Activated naive CD4-positive, alpha-beta T cell treated with anti-CD3 and anti-CD28 coated beads for 36 hours (primary cell): ENCODE measurements around the gene RIT2. TPM values are rescaled to one million over a fixed set of nuclear protein-coding genes. Genes with fewer than 3 reads are reported as not detected.

Experiments used
- CTCF ChIA-PET: fragments of 350-600 bp; sonication (Branson Sonifier 250); formaldehyde crosslinking; loops from one replicate; lab custom pipeline; 2021; ENCODE audit warnings: antibody characterized with exemption; lab: Charles Lee
- DNase-seq: peaks from one replicate; pipeline ENCODE4 v3.0.0-alpha.2; 2020
- H3K27ac Mint-ChIP-seq: one replicate; pipeline ENCODE4 v1.8.0; 2021; ENCODE audit warnings: mild to moderate bottlenecking, mixed read lengths
- H3K27me3 Mint-ChIP-seq: one replicate; pipeline ENCODE4 v1.8.0; 2021; ENCODE audit warnings: low read depth, mixed read lengths
- H3K36me3 Mint-ChIP-seq: one replicate; pipeline ENCODE4 v1.8.0; 2021; ENCODE audit warnings: low read depth, mixed read lengths
- H3K4me1 Mint-ChIP-seq: one replicate; pipeline ENCODE4 v1.8.0; 2021; ENCODE audit warnings: low read depth, mixed read lengths
- H3K4me3 Mint-ChIP-seq: one replicate; pipeline ENCODE4 v1.8.0; 2021; ENCODE audit warnings: mild to moderate bottlenecking, moderate library complexity, mixed read lengths
- H3K9me3 Mint-ChIP-seq: one replicate; pipeline ENCODE4 v1.8.0; 2021; ENCODE audit warnings: mixed read lengths
- intact Hi-C: fragments of 100-400 bp; cut with micrococcal nuclease; formaldehyde crosslinking; loops from one replicate; pipeline ENCODE4 v1.15.1; 2023
- total RNA-seq, 2 experiments: library from RNA; stranded (reverse); gene quantifications; one replicate each; pipeline ENCODE4 v1.2.3, GENCODE V29; 2021

The RIT2 gene
- not detected for total RNA-seq

- Mint-ChIP-seq H3K27me3 (no peaks in the 10 kb centered on the region), H3K4me3 (no peak within 1 kb of the TSS), H3K4me1 (no peaks in the 10 kb centered on the region), H3K27ac (no peak within 1 kb of the TSS), H3K9me3 (peaks cover 3% of the 10 kb centered on the region), H3K36me3 (no peaks in the 10 kb centered on the region)
- intact Hi-C loops = no loop called here
- DNase-seq = no peak
- CTCF ChIA-PET = no interaction called here
Observed at GRCh38 chr18:43115076-43115921, at the start of gene RIT2. RIT2 (minus strand) TSS chr18:43115685.

DNA sequence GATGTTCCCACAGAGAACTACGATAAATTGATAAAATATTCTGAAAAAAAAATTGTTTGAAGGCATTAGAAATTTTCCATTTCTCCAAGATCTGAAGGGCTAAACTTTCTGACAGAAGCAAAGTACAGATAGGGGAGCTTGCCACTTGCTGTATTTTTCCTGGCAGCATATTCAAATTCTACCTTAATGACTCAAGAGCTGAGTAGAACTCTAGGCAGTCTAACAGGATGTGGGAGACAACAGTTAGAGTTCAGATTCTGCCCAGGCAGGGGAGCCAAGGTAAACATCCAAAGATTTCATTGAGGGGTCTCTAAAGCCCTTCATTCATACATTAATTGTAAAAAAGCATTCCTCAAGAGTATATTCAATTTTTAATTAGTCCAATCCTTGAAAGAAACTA lies 46.0 kb upstream of the RIT2 start:
- DNase-seq = no peak
- Mint-ChIP-seq H3K4me1 (no peaks in the 10 kb centered on the region), H3K27ac (no peak overlapping the region), H3K9me3 (peaks cover 8% of the 10 kb centered on the region), H3K4me3 (no peak overlapping the region), H3K36me3 (no peaks in the 10 kb centered on the region), H3K27me3 (no peaks in the 10 kb centered on the region)
- intact Hi-C loops = no loop called here
- CTCF ChIA-PET = no interaction called here

GRCh38 chr18:43160509-43160908 lies 45.0 kb upstream of the RIT2 start:
- Mint-ChIP-seq H3K36me3 (no peaks in the 10 kb centered on the region), H3K4me3 (no peak overlapping the region), H3K9me3 (peaks cover 8% of the 10 kb centered on the region), H3K4me1 (no peaks in the 10 kb centered on the region), H3K27me3 (no peaks in the 10 kb centered on the region), H3K27ac (no peak overlapping the region)
- CTCF ChIA-PET = no interaction called here
- DNase-seq = no peak
- intact Hi-C loops = no loop called here

GRCh38 chr18:43159926-43160325 lies 44.4 kb upstream of the RIT2 start:
- Mint-ChIP-seq H3K36me3 (no peaks in the 10 kb centered on the region), H3K9me3 (peaks cover 8% of the 10 kb centered on the region)
- intact Hi-C loops = no loop called here

DNA sequence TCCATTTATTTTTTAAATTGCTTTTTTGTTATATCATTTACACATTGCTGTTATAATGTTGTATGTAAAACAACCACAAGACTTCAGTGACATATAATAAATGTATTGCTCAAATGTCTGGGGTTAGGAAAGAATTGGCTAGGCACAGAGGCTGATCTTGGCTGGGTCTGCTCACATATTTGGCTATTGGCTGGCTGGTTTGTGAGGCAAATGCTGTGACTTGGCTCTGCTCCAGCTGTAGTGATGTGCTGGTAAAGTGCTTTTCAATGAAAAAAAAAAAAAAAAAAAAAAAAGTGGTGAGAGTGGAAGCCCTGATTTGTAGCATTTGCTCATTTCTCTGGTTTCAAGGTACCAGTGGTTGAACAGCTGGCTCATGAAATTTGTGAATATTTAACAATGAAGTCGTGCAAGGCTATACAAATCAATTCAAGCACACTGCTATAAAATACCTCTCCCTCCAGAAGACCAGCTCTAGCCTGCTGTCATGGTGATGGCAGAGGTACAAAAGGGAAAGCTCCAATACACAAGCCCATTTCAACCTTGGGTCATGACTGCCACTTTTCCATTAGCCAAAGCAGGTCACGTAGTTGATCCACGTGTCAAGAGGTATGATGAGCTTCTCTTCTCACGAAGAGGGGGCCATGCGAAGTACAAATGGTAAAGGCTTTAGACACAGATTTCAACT lies 43.7 kb upstream of the RIT2 start:
- intact Hi-C loops = no loop called here
- Mint-ChIP-seq H3K36me3 (no peaks in the 10 kb centered on the region), H3K27me3 (no peaks in the 10 kb centered on the region), H3K4me3 (no peak overlapping the region), H3K27ac (no peak overlapping the region), H3K4me1 (no peaks in the 10 kb centered on the region), H3K9me3 (peaks cover 8% of the 10 kb centered on the region)
- DNase-seq = no peak
- CTCF ChIA-PET = no interaction called here

More at GRCh38 chr18:43159926-43160325, 44.4 kb upstream of the RIT2 start:
- H3K4me1 Mint-ChIP-seq = no peaks in the 10 kb centered on the region
- DNase-seq = no peak
- no peaks in the 10 kb centered on the region for H3K27me3 Mint-ChIP-seq
- CTCF ChIA-PET = no interaction called here
- no peak overlapping the region for H3K27ac Mint-ChIP-seq
- no peak overlapping the region for H3K4me3 Mint-ChIP-seq

GRCh38 chr18:43158381-43158780 lies 42.9 kb upstream of the RIT2 start:
- H3K27ac Mint-ChIP-seq = no peak overlapping the region
- no peaks in the 10 kb centered on the region for H3K27me3 Mint-ChIP-seq
- CTCF ChIA-PET = no interaction called here
- intact Hi-C loops = no loop called here
- H3K4me3 Mint-ChIP-seq = no peak overlapping the region
- no peak for DNase-seq
- no peaks in the 10 kb centered on the region for H3K36me3 Mint-ChIP-seq
- H3K4me1 Mint-ChIP-seq = no peaks in the 10 kb centered on the region
- peaks cover 5% of the 10 kb centered on the region for H3K9me3 Mint-ChIP-seq

DNA sequence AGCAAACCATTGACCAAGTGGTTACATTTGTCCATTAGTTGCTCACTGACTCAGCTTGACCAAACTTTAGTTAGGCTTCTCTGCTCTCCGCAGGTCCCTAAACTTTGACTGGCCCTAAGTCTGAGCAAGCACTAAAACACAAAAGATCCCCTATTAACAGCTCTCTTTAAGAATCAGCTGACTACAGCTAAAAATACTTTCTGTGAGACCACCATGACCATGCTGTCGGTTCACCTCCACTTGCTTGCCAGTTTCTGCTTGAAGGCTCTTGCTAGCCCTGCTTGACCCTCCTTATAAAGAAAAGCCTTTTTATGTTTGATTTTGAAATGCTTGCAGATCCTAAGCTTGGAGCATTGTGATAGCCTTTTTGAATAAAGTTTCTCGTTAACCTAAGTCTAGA lies 40.4 kb upstream of the RIT2 start:
- DNase-seq = no peak
- H3K4me3 Mint-ChIP-seq = no peak overlapping the region
- H3K36me3 Mint-ChIP-seq = no peaks in the 10 kb centered on the region
- H3K9me3 Mint-ChIP-seq = peaks cover 3% of the 10 kb centered on the region
- intact Hi-C loops = no loop called here
- CTCF ChIA-PET = no interaction called here
- no peak overlapping the region for H3K27ac Mint-ChIP-seq
- H3K4me1 Mint-ChIP-seq = no peaks in the 10 kb centered on the region
- no peaks in the 10 kb centered on the region for H3K27me3 Mint-ChIP-seq

DNA sequence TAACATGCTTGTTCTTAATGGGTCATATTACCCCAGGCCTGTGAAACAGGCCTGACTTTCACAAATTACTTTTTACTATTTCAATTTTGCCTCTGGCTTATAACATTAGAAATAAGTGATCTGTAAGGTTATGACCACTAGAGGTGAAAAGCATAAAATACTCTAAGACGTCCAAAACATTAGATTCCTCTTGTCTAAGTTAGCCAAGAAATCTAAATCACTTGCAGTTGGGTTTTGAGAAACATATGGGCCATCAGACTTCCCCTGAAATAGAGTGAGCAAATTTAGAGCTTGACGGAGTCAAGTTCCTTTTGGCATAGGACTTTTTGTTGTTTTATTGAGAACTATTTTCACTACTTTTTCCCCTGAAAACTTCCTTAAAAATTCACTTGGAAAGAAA lies 32.7 kb upstream of the RIT2 start:
- H3K4me1 Mint-ChIP-seq = no peaks in the 10 kb centered on the region
- no peaks in the 10 kb centered on the region for H3K27me3 Mint-ChIP-seq
- intact Hi-C loops = no loop called here
- no peak overlapping the region for H3K4me3 Mint-ChIP-seq
- H3K27ac Mint-ChIP-seq = no peak overlapping the region
- DNase-seq = no peak
- no peaks in the 10 kb centered on the region for H3K36me3 Mint-ChIP-seq
- H3K9me3 Mint-ChIP-seq = peaks cover 4% of the 10 kb centered on the region
- CTCF ChIA-PET = no interaction called here

GRCh38 chr18:43141208-43141607 lies 25.7 kb upstream of the RIT2 start:
- H3K36me3 Mint-ChIP-seq = no peaks in the 10 kb centered on the region
- CTCF ChIA-PET = no interaction called here
- no peaks in the 10 kb centered on the region for H3K4me1 Mint-ChIP-seq
- H3K27ac Mint-ChIP-seq = no peak overlapping the region
- H3K27me3 Mint-ChIP-seq = no peaks in the 10 kb centered on the region
- H3K4me3 Mint-ChIP-seq = no peak overlapping the region
- DNase-seq = no peak
- intact Hi-C loops = no loop called here
- peaks cover 7% of the 10 kb centered on the region for H3K9me3 Mint-ChIP-seq

GRCh38 chr18:43139288-43139946 lies 23.9 kb upstream of the RIT2 start:
- Mint-ChIP-seq H3K27ac (no peak overlapping the region), H3K9me3 (peaks cover 6% of the 10 kb centered on the region), H3K4me1 (no peaks in the 10 kb centered on the region), H3K36me3 (no peaks in the 10 kb centered on the region), H3K4me3 (no peak overlapping the region), H3K27me3 (no peaks in the 10 kb centered on the region)
- CTCF ChIA-PET = no interaction called here
- DNase-seq = no peak
- intact Hi-C loops = no loop called here

DNA sequence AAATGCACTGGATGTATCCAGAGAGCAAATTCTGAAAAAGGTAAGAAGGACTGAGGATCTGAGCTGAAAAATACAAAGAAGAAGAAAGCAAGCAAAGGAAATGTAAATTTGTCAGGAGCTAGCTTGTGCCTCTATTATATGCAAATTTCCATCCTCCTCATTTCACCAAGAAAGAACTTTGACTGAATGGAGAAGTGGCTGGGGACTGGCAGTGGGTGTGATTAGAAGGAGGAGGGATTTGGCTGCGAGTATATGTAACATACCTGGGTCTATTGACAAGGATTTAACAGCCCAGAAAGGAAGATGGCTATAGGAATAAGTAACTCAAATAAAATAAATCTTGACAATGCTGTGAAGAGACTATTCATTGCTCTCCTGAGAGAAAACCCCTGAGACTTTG lies 19.4 kb upstream of the RIT2 start:
- intact Hi-C loops = no loop called here
- no peaks in the 10 kb centered on the region for H3K4me1 Mint-ChIP-seq

GRCh38 chr18:43130716-43131260 lies 15.3 kb upstream of the RIT2 start:
- intact Hi-C loops = no loop called here
- CTCF ChIA-PET = no interaction called here
- H3K9me3 Mint-ChIP-seq = peaks cover 2% of the 10 kb centered on the region
- no peaks in the 10 kb centered on the region for H3K27me3 Mint-ChIP-seq
- H3K27ac Mint-ChIP-seq = no peak overlapping the region
- H3K36me3 Mint-ChIP-seq = no peaks in the 10 kb centered on the region
- DNase-seq = no peak
- no peaks in the 10 kb centered on the region for H3K4me1 Mint-ChIP-seq
- H3K4me3 Mint-ChIP-seq = no peak overlapping the region

More for the DNA sequence above, 19.4 kb upstream of the RIT2 start:
- Mint-ChIP-seq H3K4me3 (no peak overlapping the region), H3K9me3 (peaks cover 6% of the 10 kb centered on the region), H3K36me3 (no peaks in the 10 kb centered on the region), H3K27ac (no peak overlapping the region), H3K27me3 (no peaks in the 10 kb centered on the region)
- CTCF ChIA-PET = no interaction called here
- DNase-seq = no peak
